BE2C (cell line): ENCODE measurements around the gene CNPY1.

Experiments used
- DNase-seq: peaks from one replicate; pipeline ENCODE4 v3.0.0-alpha.2; 2020
- H3K27me3 ChIP-seq: fragments of 250-450 bp; sonication (Bioruptor Pico); 2 replicates; pipeline ENCODE4 v1.5.1; 2020; ENCODE audit warnings: mild to moderate bottlenecking
- H3K36me3 ChIP-seq: fragments of 250-450 bp; sonication (Bioruptor Pico); 2 replicates; pipeline ENCODE4 v1.5.1; 2020; ENCODE audit warnings: mild to moderate bottlenecking
- H3K4me1 ChIP-seq: fragments of 250-450 bp; sonication (Bioruptor Pico); 2 replicates; pipeline ENCODE4 v1.5.1; 2020
- H3K4me3 ChIP-seq: 2 replicates; pipeline ENCODE4 v1.5.1; 2011; ENCODE audit warnings: low read depth, low read length
- H3K9me3 ChIP-seq: fragments of 250-450 bp; sonication (Bioruptor Pico); 2 replicates; pipeline ENCODE4 v1.5.1; 2020
- CTCF ChIP-seq: IDR thresholded peaks from 2 replicates; pipeline ENCODE4 v1.5.1; 2012; ENCODE audit warnings: mild to moderate bottlenecking, low read depth, low read length

Gene CNPY1

GRCh38 chr7:155580367-155580766 lies 34.0 kb upstream of the CNPY1 start:
- no peak for TF ChIP-seq CTCF
- H3K36me3 ChIP-seq: no peaks in the 10 kb centered on the region
- H3K4me1 ChIP-seq: peaks cover 9% of the 10 kb centered on the region
- H3K9me3 ChIP-seq: no peaks in the 10 kb centered on the region
- H3K4me3 ChIP-seq: no peak overlapping the region
- DNase-seq: no peak
- no peaks in the 10 kb centered on the region for H3K27me3 ChIP-seq

- H3K4me3 ChIP-seq: no peak overlapping the region
- H3K9me3 ChIP-seq: no peaks in the 10 kb centered on the region
- peaks cover 3% of the 10 kb centered on the region for H3K4me1 ChIP-seq
- TF ChIP-seq CTCF: no peak
- DNase-seq: no peak
- H3K36me3 ChIP-seq: no peaks in the 10 kb centered on the region
- H3K27me3 ChIP-seq: no peaks in the 10 kb centered on the region
Observed at GRCh38 chr7:155579565-155579964, 33.2 kb upstream of the CNPY1 start.

DNA sequence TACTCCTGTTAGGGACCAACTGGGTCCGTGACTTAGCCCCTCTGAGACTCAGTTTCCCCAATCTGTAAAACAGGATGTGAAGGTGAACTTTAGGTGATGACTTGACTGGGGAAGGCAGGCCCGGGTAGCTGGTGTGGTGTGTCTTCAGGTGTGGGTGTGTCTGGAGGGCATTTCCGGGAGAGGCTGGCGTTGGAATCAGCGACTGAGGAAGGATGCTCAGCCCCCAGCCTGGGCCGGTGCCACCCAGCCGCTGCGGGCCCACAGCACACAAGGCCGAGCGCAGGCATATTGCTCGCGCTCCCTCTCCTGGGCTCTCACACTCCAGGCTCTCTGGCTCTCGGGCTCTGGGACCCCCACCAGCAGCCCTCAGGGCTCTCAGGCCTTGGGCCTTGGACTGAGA lies 31.7 kb upstream of the CNPY1 start:
- no peak for DNase-seq
- no peaks in the 10 kb centered on the region for H3K4me1 ChIP-seq
- H3K9me3 ChIP-seq: no peaks in the 10 kb centered on the region
- no peak for TF ChIP-seq CTCF
- H3K4me3 ChIP-seq: no peak overlapping the region
- no peaks in the 10 kb centered on the region for H3K27me3 ChIP-seq
- no peaks in the 10 kb centered on the region for H3K36me3 ChIP-seq

- TF ChIP-seq CTCF: no peak
- DNase-seq: no peak
- Histone ChIP-seq H3K9me3 (no peaks in the 10 kb centered on the region), H3K4me3 (no peak overlapping the region), H3K36me3 (no peaks in the 10 kb centered on the region), H3K27me3 (no peaks in the 10 kb centered on the region), H3K4me1 (no peaks in the 10 kb centered on the region)
Observed at GRCh38 chr7:155577509-155577905, 31.1 kb upstream of the CNPY1 start.

GRCh38 chr7:155576900-155577508 lies 30.6 kb upstream of the CNPY1 start:
- Histone ChIP-seq H3K4me1 (no peaks in the 10 kb centered on the region), H3K9me3 (no peaks in the 10 kb centered on the region), H3K36me3 (no peaks in the 10 kb centered on the region), H3K27me3 (no peaks in the 10 kb centered on the region), H3K4me3 (no peak overlapping the region)
- TF ChIP-seq CTCF: no peak
- no peak for DNase-seq

GRCh38 chr7:155576416-155576815 lies 30.1 kb upstream of the CNPY1 start:
- no peaks in the 10 kb centered on the region for H3K36me3 ChIP-seq
- no peak for DNase-seq
- no peaks in the 10 kb centered on the region for H3K9me3 ChIP-seq
- no peak overlapping the region for H3K4me3 ChIP-seq
- H3K4me1 ChIP-seq: no peaks in the 10 kb centered on the region
- no peak for TF ChIP-seq CTCF
- H3K27me3 ChIP-seq: no peaks in the 10 kb centered on the region
